Liver (tissue), 9 donors: ENCODE measurements around the gene FIGLA. TPM values are rescaled to one million over a fixed set of nuclear protein-coding genes. Genes with fewer than 3 reads are reported as not detected.
"Not testable (repeated sequence)": the region's sequence is repeated elsewhere in the genome, so short reads cannot be mapped to it uniquely, and the experiment has no call there.

Experiments
- DNase-seq: peaks from one replicate; pipeline ENCODE4 v3.0.0-alpha.2; 2017; ENCODE audit warnings: low spot score
- H3K27ac ChIP-seq, 2 donors: one replicate each; pipeline ENCODE4 v1.7.0; 2013; ENCODE audit warnings: inconsistent platforms in 2 of 2, low read length in 2 of 2, control low read depth in 1 of 2, low read depth in 1 of 2, mild to moderate bottlenecking in 1 of 2
- H3K27me3 ChIP-seq, 4 donors: one replicate each; pipeline versions ENCODE4 v1.6.1 to v1.7.0; 2013; ENCODE audit warnings: low read length in 3 of 4, inconsistent platforms in 1 of 4, mild to moderate bottlenecking in 1 of 4, moderate library complexity in 1 of 4; ENCODE audit not compliant: control insufficient read depth in 4 of 4, insufficient read depth in 4 of 4
- H3K36me3 ChIP-seq, 4 donors: one replicate each; pipeline versions ENCODE4 v1.6.1 to v1.7.0; 2013; ENCODE audit warnings: low read length in 3 of 4, mild to moderate bottlenecking in 3 of 4, low read depth in 1 of 4, moderate library complexity in 1 of 4; ENCODE audit not compliant: control insufficient read depth in 4 of 4, insufficient read depth in 3 of 4
- H3K4me1 ChIP-seq, 4 donors: one replicate each; pipeline versions ENCODE4 v1.6.1 to v1.7.0; 2013; ENCODE audit warnings: low read length in 3 of 4, mild to moderate bottlenecking in 3 of 4, moderate library complexity in 1 of 4; ENCODE audit not compliant: control insufficient read depth in 4 of 4, insufficient read depth in 4 of 4
- H3K4me3 ChIP-seq, 3 donors: one replicate each; pipeline versions ENCODE4 v1.6.1 to v1.7.0; 2013; ENCODE audit warnings: low read length in 3 of 3, control low read depth in 1 of 3, low read depth in 1 of 3, mild to moderate bottlenecking in 1 of 3
- H3K9ac ChIP-seq, 2 donors: one replicate each; pipeline ENCODE4 v1.7.0; 2013; ENCODE audit warnings: low read length in 2 of 2, mild to moderate bottlenecking in 2 of 2, moderate library complexity in 2 of 2, control low read depth in 1 of 2, low read depth in 1 of 2
- H3K9me3 ChIP-seq, 4 donors: one replicate each; pipeline versions ENCODE4 v1.6.1 to v1.7.0; 2013; ENCODE audit warnings: low read length in 3 of 4; ENCODE audit not compliant: control insufficient read depth in 4 of 4
- ATF3 ChIP-seq: IDR thresholded peaks from 2 replicates; pipeline ENCODE4 v1.6.1; 2016; ENCODE audit warnings: antibody characterized with exemption
- FOXA1 ChIP-seq: IDR thresholded peaks from 2 replicates; pipeline ENCODE4 v1.6.1; 2016; ENCODE audit warnings: antibody characterized with exemption
- FOXA2 ChIP-seq: IDR thresholded peaks from 2 replicates; pipeline ENCODE4 v1.6.1; 2016; ENCODE audit warnings: antibody characterized with exemption
- GABPA ChIP-seq, 2 donors: IDR thresholded peaks in 1 of 2; conservative IDR thresholded peaks in 1 of 2; 2 replicates each; pipeline ENCODE4 v1.6.1; 2016; ENCODE audit warnings: antibody characterized with exemption in 2 of 2, mild to moderate bottlenecking in 1 of 2, moderate library complexity in 1 of 2
- HNF4G ChIP-seq: IDR thresholded peaks from 2 replicates; pipeline ENCODE4 v1.6.1; 2016; ENCODE audit warnings: antibody characterized with exemption
- JUND ChIP-seq, 2 donors: IDR thresholded peaks; 2 replicates each; pipeline ENCODE4 v1.6.1; 2016; ENCODE audit warnings: antibody characterized with exemption in 2 of 2
- NR2F2 ChIP-seq: IDR thresholded peaks from 2 replicates; pipeline ENCODE4 v1.6.1; 2016; ENCODE audit warnings: antibody characterized with exemption
- RAD21 ChIP-seq, 2 donors: IDR thresholded peaks; 2 replicates each; pipeline ENCODE4 v1.6.1; 2016; ENCODE audit warnings: antibody characterized with exemption in 2 of 2, mild to moderate bottlenecking in 2 of 2
- RXRA ChIP-seq, 2 donors: IDR thresholded peaks; 2 replicates each; pipeline ENCODE4 v1.6.1; 2017 to 2018; ENCODE audit warnings: antibody characterized with exemption in 2 of 2, mild to moderate bottlenecking in 1 of 2
- SP1 ChIP-seq: IDR thresholded peaks from 2 replicates; pipeline ENCODE4 v1.6.1; 2018; ENCODE audit warnings: antibody characterized with exemption, mild to moderate bottlenecking
- TAF1 ChIP-seq: conservative IDR thresholded peaks from 2 replicates; pipeline ENCODE4 v1.6.1; 2016; ENCODE audit warnings: antibody characterized with exemption, mild to moderate bottlenecking
- YY1 ChIP-seq: IDR thresholded peaks from 2 replicates; pipeline ENCODE4 v1.6.1; 2016; ENCODE audit warnings: antibody characterized with exemption, mild to moderate bottlenecking
- WGBS: extraction: QIAGEN DNeasy Blood & Tissue Kit; methylation state at CpG from one replicate; pipeline ENCODE4 v1.1.7; 2013; 5-methylcytosine and 5-hydroxymethylcytosine counted together
- polyA plus RNA-seq, 2 donors: library from polyadenylated mRNA; stranded (reverse) in 1 of 2; unstranded in 1 of 2; fragments of 200-250 nt in 1 of 2; fragments of >200 nt in 1 of 2; fragmentation: Nextera tagmentation in 1 of 2; extraction: Ambion mirVana in 1 of 2; gene quantifications; one replicate each; pipeline versions ENCODE4 v1.2.1 to v1.2.3, GENCODE V29; 2013 to 2015
- total RNA-seq, 2 donors: library from RNA; depleted of rRNA; stranded (reverse); fragments of >200 nt; gene quantifications; one replicate each; pipeline ENCODE4 v1.2.3, GENCODE V29; 2014
- TF ChIP-seq, protein P1 (sequence below): IDR thresholded peaks from 2 replicates; pipeline ENCODE4 v1.6.1; 2016; ENCODE audit warnings: antibody characterized with exemption, mild to moderate bottlenecking
- TF ChIP-seq, protein P2 (sequence below): IDR thresholded peaks from 2 replicates; pipeline ENCODE4 v1.6.1; 2016; ENCODE audit warnings: antibody characterized with exemption
- TF ChIP-seq, protein P3 (sequence below): fragments of 150-350 bp; IDR thresholded peaks from 2 replicates; pipeline ENCODE4 v1.5.1; 2017; ENCODE audit warnings: improper control_type of control experiment, low read depth, low read length; ENCODE audit not compliant: missing input control
- donor health status: healthy.
- donor health status: healthy.
- donor health status: healthy.
- donor health status: healthy.
- donor health status: healthy.

The FIGLA gene
- total and polyA plus RNA-seq, 4 donors, result not detected

GRCh38 chr2:70801607-70802263, 11.3 kb upstream of the FIGLA start:
- DNase-seq, result no peak
- H3K4me3 ChIP-seq, result no peak overlapping the region
- H3K9ac ChIP-seq, result no peak overlapping the region
- H3K36me3 ChIP-seq, result no peaks in the 10 kb centered on the region
- H3K9me3 ChIP-seq, result no peaks in the 10 kb centered on the region
- peaks cover 0 to 4% (median 0%) of the 10 kb centered on the region in 4 donors for H3K27me3 ChIP-seq
- TF ChIP-seq, protein P1, sequence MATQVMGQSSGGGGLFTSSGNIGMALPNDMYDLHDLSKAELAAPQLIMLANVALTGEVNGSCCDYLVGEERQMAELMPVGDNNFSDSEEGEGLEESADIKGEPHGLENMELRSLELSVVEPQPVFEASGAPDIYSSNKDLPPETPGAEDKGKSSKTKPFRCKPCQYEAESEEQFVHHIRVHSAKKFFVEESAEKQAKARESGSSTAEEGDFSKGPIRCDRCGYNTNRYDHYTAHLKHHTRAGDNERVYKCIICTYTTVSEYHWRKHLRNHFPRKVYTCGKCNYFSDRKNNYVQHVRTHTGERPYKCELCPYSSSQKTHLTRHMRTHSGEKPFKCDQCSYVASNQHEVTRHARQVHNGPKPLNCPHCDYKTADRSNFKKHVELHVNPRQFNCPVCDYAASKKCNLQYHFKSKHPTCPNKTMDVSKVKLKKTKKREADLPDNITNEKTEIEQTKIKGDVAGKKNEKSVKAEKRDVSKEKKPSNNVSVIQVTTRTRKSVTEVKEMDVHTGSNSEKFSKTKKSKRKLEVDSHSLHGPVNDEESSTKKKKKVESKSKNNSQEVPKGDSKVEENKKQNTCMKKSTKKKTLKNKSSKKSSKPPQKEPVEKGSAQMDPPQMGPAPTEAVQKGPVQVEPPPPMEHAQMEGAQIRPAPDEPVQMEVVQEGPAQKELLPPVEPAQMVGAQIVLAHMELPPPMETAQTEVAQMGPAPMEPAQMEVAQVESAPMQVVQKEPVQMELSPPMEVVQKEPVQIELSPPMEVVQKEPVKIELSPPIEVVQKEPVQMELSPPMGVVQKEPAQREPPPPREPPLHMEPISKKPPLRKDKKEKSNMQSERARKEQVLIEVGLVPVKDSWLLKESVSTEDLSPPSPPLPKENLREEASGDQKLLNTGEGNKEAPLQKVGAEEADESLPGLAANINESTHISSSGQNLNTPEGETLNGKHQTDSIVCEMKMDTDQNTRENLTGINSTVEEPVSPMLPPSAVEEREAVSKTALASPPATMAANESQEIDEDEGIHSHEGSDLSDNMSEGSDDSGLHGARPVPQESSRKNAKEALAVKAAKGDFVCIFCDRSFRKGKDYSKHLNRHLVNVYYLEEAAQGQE, result no peak
- TF ChIP-seq RXRA (IDR thresholded peaks at IDR 0.05) (no peak), FOXA1 (no peak), JUND (IDR thresholded peaks at IDR 0.05) (no peak), GABPA (IDR thresholded peaks at IDR 0.05 in 1 of 2, conservative IDR thresholded peaks at IDR 0.05 in 1 of 2) (no peak), NR2F2 (no peak), SP1 (no peak)
- no peaks in the 10 kb centered on the region for H3K4me1 ChIP-seq
- 59% methylated on average over 10 of the region's 10 CpGs for WGBS
- H3K27ac ChIP-seq, result no peak overlapping the region

DNA sequence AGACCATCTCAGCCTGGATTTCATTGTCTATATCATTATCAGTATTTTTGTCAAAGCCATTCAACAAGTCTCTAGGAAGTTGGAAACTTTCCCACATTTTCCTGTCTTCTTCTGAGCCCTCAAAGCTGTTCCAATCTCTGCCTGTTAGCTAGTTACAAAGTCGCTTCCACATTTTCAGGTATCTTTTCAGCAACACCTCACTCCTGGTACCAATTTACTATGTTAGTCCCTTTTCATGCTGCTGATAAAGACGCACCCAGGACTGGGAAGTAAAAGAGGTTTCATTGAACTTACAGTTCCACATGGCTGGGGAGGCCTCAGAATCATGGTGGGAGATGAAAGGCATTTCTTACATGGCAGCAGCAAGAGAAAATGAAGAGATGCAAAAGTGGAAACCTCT, 9.3 kb upstream of the FIGLA start:
- H3K4me1 ChIP-seq, result no peaks in the 10 kb centered on the region
- H3K27me3 ChIP-seq, result peaks cover 0 to 6% (median 0%) of the 10 kb centered on the region in 4 donors
- no peak overlapping the region for H3K27ac ChIP-seq
- TF ChIP-seq, protein P2, sequence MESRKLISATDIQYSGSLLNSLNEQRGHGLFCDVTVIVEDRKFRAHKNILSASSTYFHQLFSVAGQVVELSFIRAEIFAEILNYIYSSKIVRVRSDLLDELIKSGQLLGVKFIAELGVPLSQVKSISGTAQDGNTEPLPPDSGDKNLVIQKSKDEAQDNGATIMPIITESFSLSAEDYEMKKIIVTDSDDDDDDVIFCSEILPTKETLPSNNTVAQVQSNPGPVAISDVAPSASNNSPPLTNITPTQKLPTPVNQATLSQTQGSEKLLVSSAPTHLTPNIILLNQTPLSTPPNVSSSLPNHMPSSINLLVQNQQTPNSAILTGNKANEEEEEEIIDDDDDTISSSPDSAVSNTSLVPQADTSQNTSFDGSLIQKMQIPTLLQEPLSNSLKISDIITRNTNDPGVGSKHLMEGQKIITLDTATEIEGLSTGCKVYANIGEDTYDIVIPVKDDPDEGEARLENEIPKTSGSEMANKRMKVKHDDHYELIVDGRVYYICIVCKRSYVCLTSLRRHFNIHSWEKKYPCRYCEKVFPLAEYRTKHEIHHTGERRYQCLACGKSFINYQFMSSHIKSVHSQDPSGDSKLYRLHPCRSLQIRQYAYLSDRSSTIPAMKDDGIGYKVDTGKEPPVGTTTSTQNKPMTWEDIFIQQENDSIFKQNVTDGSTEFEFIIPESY, result no peak
- TF ChIP-seq FOXA2 (no peak), ATF3 (no peak), TAF1 (no peak), RAD21 (IDR thresholded peaks at IDR 0.05) (no peak), GABPA (IDR thresholded peaks at IDR 0.05 in 1 of 2, conservative IDR thresholded peaks at IDR 0.05 in 1 of 2) (no peak), YY1 (no peak), HNF4G (no peak)
- TF ChIP-seq, protein P3, sequence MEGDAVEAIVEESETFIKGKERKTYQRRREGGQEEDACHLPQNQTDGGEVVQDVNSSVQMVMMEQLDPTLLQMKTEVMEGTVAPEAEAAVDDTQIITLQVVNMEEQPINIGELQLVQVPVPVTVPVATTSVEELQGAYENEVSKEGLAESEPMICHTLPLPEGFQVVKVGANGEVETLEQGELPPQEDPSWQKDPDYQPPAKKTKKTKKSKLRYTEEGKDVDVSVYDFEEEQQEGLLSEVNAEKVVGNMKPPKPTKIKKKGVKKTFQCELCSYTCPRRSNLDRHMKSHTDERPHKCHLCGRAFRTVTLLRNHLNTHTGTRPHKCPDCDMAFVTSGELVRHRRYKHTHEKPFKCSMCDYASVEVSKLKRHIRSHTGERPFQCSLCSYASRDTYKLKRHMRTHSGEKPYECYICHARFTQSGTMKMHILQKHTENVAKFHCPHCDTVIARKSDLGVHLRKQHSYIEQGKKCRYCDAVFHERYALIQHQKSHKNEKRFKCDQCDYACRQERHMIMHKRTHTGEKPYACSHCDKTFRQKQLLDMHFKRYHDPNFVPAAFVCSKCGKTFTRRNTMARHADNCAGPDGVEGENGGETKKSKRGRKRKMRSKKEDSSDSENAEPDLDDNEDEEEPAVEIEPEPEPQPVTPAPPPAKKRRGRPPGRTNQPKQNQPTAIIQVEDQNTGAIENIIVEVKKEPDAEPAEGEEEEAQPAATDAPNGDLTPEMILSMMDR, result no peak
- H3K36me3 ChIP-seq, result no peaks in the 10 kb centered on the region
- 82% methylated on average over 2 of the region's 2 CpGs for WGBS
- H3K9ac ChIP-seq, result no peak overlapping the region
- H3K4me3 ChIP-seq, result no peak overlapping the region
- H3K9me3 ChIP-seq, result no peaks in the 10 kb centered on the region
- no peak for DNase-seq

DNA sequence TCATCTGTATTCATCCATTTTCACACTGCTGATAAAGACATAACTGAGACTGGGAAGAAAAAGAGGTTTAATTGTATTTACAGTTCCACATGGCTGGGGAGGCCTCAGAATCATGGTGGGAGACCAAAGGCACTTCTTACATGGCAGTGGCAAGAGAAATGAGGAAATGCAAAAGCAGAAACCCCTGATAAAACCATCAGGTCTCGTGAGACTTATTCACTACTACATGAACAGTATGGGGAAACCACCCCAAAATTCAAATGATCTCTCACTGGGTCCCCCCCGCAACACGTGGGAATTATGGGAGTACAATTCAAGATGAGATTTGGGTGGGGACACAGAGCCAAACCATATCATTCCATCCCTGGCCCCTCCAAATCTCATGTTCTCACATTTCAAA, 7.6 kb upstream of the FIGLA start:
- peaks cover 0 to 13% (median 0%) of the 10 kb centered on the region in 4 donors for H3K27me3 ChIP-seq
- not testable (repeated sequence) for H3K36me3 ChIP-seq, H3K9me3 ChIP-seq, H3K4me3 ChIP-seq, H3K9ac ChIP-seq, DNase-seq, H3K4me1 ChIP-seq, H3K27ac ChIP-seq
- WGBS, result 81% methylated on average over 3 of the region's 3 CpGs
